Suppressor macrophage (primary cell): ENCODE data around the gene PCCA.
"Not testable (repeated sequence)": the region's sequence is repeated elsewhere in the genome, so short reads cannot be mapped to it uniquely, and the experiment has no call there.

Source experiments
- DNase-seq, 4 experiments: peaks; one replicate each; pipeline ENCODE4 v3.0.0-alpha.2; 2020 to 2022

PCCA gene

GRCh38 chr13:100306434-100306999 lies 217.6 kb downstream of the PCCA start:
- DNase-seq, result no peak

DNA sequence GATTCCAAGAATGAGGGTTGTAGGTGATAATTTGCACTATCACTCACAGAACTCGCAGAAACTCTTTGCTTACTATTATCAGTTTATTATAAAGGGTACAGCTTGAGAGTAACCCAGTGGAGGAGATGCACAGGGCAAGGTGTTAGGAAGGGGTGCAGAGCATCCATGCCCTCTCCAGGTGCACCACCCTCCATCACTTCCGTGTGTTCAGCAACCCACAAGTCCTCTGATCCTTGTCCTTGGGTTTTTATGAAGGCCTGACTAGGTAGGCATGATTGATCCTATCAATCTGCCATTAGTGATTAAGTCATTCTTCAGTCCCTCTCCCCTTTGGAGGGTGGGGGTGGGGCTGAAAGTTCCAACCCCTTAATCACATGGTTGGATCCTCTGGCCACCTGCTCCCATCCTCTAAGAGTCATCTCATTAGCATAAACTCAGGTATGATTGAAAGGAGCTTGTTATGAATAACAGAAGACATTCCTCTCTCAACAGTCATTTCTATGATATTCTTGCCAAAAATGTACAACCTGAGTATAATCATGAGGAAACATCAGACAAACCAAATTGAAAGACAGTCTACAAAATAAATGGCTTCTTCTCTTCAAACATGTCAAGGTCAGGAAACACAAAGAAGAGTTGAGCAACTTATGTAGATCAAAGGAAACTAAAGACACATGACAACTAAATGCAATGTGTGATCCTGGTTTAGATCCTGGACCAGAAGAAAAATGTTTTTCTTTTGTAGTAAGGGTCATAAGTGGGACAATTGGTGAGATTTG lies 225.4 kb downstream of the PCCA start:
- no peak for DNase-seq

- no peak for DNase-seq
These were observed 226.6 kb downstream of the PCCA start for GRCh38 chr13:100315522-100315921.

GRCh38 chr13:100318473-100318872 lies 229.6 kb downstream of the PCCA start:
- DNase-seq, result not testable (repeated sequence)

DNA sequence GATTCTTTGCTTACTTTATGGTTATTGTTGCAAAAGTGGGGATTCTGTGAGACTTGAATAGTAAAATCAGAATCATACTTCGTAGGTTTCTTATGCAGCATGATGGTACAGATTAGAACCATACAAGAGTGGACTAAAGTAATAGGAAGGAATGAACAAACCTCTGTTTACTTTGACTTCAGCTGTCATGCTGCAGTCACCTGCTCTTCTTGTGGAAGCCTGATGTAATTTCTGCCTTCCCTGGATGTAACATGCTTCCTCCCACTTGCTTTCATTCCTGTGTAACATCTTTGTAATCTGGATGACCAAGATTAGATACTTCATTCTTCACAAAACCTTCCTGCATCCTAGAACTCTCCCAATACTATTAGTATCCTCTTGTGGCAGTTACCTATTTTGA lies 235.0 kb downstream of the PCCA start:
- peak in 3 of 4 experiments; percentile 10 to 42 (median 20) for DNase-seq

GRCh38 chr13:100330662-100331061 lies 241.8 kb downstream of the PCCA start:
- no peak for DNase-seq

DNA sequence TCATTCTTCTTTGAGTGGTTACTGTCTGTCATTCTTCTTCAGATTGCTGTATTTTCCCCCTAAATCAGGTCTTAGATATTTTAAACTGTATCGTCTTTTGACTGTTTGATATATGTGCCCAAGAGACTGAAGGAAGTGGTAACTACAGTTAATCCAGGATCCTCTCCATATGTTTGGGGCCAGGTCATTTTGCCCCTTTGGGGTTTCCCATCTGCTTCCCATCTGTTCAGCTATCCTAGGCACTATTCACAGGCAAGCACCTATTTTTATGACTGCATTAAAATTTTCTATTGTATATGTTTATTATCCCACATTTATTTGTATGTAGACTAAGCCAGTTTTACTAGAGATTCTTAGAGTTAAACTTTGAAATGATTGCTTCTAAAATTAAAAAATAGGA lies 244.2 kb downstream of the PCCA start:
- DNase-seq, result no peak

DNA sequence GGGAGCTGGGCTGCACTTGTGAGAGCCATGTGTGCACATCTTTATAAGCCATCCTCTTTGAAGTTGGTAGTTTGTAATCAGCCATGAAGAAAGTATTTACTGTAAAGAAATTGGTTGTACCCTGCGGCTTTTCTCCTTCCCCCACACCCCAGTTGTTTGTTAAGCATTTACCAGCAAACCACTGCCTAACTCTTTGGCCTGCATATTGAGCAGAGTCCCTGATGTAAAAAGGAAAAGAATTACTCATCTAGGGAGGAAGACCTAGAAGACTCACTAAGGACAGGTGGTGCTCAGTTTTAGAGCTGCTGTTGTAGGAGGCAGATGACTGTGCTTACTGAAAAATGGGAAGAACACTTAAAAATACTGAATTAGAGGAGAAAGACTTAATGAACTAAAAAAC lies 245.3 kb downstream of the PCCA start:
- DNase-seq, result no peak

DNA sequence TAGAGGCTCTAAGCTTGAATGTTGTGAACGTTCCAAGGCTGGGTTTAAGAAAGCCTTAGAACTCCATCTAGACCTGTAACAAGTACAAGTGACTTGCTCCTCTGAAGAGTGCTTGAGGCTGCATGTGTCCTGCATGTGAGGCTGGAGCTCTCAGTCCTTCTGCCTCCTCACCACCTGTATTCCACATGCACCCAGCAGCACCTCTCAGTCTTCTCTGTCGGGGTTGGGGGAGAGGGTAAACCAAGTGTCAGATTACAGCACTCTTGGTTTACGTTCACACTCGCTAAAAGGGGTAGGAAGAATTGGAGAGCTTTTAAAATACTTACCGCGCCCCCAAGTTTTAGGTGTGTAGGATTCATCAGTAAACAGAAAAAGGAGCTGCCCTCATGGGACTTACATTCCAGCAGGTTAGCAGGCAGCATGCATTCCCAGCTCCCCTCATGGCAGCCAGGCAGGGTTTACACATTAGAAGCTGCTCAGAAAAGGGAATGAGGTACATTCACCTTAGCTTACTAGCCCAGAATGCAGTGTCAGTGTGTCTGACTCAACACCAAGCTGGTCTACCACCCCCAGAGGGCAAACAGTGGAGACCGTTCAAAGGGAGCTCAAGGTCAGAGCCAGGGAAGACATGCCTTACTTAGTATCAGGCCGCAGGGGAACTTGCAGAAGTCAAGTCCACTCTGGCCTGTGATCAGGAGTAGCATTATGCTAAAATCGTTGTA lies 248.1 kb downstream of the PCCA start:
- no peak for DNase-seq

DNA sequence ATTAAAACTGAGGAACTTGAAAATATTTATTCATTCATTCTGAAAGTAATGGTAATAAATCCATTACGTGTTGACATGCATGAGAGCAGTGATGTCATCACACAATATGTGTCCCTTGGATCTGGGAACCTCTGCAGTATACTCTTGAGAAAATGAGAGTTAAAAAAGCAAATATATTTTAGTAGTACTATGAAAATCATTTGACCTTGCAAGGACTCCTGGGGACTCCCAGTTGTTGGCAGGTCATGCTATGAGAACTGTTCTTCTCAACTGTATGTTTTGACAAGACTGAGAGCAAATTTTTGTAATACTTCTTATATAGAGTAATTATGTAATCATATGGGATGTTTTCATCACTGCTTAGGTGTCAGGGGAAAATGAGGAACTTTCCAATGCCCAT lies 249.4 kb downstream of the PCCA start:
- DNase-seq, result peak in 3 of 4 experiments; percentile 2 to 26 (median 21)

- DNase-seq, result no peak
These were observed 250.6 kb downstream of the PCCA start for GRCh38 chr13:100339411-100339940.

- no peak for DNase-seq
These were observed 252.0 kb downstream of the PCCA start for GRCh38 chr13:100340865-100341264.

GRCh38 chr13:100341327-100341726 lies 252.4 kb downstream of the PCCA start:
- DNase-seq, result no peak

DNA sequence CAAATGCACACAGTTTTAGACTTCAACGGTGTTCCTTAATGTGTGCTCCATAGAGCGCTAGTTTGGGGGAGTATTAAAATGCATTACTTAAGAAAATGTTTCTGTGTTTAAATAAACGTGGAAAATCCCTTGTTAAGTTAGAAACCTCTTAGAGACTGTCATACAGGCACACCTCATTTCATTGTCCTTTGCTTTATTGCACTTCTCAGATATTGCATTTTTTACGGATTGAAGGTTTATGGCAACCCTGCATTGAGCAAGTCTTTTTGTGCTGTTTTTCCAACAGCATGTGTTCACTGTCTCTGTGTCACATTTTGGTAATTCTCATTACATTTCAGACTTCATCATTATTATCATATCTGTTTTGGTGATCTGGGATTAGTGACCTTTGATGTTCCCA lies 255.7 kb downstream of the PCCA start:
- no peak for DNase-seq

- DNase-seq, result no peak
These were observed 259.1 kb downstream of the PCCA start for GRCh38 chr13:100347968-100348367.

- DNase-seq, result no peak
These were observed 260.7 kb downstream of the PCCA start for GRCh38 chr13:100349594-100349993.

GRCh38 chr13:100350601-100351000 lies 261.7 kb downstream of the PCCA start:
- no peak for DNase-seq

- DNase-seq, result no peak
These were observed 267.5 kb downstream of the PCCA start for GRCh38 chr13:100356426-100356825.

DNA sequence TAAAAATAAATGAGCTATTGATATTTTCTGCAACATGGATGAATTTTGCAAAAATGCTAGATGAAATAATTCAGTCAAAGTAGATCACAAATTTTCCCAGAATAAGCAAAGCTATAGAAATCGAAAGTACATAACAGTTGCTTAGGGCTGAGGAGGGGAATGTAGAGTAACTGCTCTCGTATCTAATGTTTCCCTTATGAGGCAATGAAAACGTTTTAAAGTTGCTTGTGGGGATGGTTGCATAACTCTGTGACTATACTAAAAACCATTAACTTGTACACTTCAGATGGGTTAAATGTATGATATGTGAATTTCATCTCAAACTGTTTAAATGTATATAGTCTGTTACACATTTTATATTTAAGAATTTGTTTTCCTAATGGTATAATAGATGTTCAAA lies 268.0 kb downstream of the PCCA start:
- no peak for DNase-seq

GRCh38 chr13:100357764-100358163 lies 268.9 kb downstream of the PCCA start:
- DNase-seq, result no peak

GRCh38 chr13:100361504-100361903 lies 272.6 kb downstream of the PCCA start:
- no peak for DNase-seq

DNA sequence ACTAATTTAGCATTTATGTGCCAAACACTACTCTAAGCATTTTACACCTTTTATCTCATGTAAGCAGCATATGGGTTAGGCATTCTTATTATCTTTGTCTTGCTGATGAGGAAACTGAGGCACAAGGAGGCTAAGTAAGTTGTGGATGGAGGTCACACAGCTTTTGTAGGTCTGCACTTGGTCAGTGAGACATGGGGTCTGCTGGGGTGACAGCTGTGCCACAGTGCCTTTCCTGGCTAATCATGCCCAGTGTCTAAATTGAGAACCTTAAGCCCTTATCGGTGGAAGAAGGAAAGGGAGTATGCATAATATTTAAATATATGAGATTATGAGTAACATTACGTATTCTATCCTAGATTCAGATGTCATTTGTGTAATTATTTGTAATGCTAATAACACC lies 273.5 kb downstream of the PCCA start:
- DNase-seq, result no peak

- DNase-seq, result no peak
These were observed 273.9 kb downstream of the PCCA start for GRCh38 chr13:100362781-100363180.

DNA sequence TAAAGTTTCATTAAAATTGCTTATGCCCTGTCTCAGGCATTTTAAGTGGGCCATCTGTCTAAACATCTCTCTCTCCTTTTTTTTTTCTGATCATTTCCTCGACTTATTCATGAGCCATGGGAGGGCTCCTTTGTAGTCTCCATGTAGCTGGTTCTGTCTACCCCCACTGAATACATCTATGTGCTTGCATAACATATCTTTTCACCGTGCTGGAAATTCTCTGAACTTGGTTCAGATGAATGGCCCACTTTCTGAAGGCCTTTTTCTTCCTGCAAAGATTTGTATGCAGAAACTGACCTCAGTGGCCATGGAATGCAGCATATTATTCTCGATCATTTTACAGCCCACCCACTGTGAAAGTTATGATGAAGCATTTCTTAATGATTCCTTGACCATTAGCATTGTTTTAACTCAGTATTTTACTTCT lies 274.4 kb downstream of the PCCA start:
- DNase-seq, result no peak
